NCI-H226 (cell line): ENCODE measurements around the gene CCR8.

Source experiments
- DNase-seq: peaks from one replicate; pipeline ENCODE4 v3.0.0-alpha.2; 2015

CCR8 gene, protein sequence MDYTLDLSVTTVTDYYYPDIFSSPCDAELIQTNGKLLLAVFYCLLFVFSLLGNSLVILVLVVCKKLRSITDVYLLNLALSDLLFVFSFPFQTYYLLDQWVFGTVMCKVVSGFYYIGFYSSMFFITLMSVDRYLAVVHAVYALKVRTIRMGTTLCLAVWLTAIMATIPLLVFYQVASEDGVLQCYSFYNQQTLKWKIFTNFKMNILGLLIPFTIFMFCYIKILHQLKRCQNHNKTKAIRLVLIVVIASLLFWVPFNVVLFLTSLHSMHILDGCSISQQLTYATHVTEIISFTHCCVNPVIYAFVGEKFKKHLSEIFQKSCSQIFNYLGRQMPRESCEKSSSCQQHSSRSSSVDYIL

GRCh38 chr3:39329493-39329892, at the start of gene CCR8:
Gene CCR8, plus strand, starts transcription at chr3:39329709. Its CDS starts 2,623 bp downstream, at chr3:39332332.
- DNase-seq = no peak

DNA sequence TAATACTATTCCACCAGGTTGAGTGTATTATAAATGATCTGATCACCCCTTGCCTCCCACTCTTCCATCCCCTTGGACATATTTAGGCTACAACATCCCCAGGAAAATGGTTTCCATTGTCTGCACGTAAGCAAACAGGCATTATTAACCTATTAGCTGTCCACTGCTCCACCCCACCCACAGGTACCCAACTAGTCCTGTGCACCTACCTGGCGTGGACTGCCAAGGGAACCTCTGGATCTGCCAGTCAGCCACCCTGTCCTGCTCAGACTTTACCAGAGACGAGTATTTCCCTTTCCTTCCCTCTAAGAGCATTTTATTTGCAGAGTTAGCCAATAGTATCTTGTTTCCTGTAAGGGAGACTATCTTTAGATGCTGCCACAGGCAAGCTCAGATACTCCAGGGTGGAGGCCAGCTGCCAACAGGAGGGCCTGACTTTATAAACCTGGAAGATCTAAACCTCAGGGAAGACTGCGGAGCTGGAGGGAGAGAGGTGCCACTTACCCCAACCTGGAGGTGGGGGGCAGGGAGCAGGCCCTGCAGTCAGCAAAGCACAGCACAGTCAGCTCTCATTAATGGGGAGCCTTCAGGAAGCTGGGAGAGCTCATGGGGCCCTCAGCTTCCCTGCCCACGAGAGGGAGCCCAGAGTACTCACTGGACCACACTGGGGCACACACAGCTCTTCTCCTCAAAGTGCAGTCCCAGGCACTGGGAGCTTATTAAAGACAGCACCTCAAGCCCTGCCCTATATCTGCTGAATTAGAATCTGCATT, 49.6 kb upstream of the CCR8 start, which contains the start of gene CX3CR1:
TSS of gene CX3CR1 (minus strand) at position 292 of the 773 bp plus-strand sequence. CDS start 13,527 bp downstream, outside the sequence.
- no peak for DNase-seq

- no peak for DNase-seq
Observed at GRCh38 chr3:39280571-39280970, 48.9 kb upstream of the CCR8 start.

GRCh38 chr3:39281533-39281932, 48.0 kb upstream of the CCR8 start:
- DNase-seq = no peak

- no peak for DNase-seq
Observed at GRCh38 chr3:39282057-39282456, 47.5 kb upstream of the CCR8 start.

GRCh38 chr3:39284457-39284881, 45.0 kb upstream of the CCR8 start:
- no peak for DNase-seq

- no peak for DNase-seq
Observed at GRCh38 chr3:39285332-39285731, 44.2 kb upstream of the CCR8 start.

- no peak for DNase-seq
Observed at GRCh38 chr3:39286771-39287170, 42.7 kb upstream of the CCR8 start.

DNA sequence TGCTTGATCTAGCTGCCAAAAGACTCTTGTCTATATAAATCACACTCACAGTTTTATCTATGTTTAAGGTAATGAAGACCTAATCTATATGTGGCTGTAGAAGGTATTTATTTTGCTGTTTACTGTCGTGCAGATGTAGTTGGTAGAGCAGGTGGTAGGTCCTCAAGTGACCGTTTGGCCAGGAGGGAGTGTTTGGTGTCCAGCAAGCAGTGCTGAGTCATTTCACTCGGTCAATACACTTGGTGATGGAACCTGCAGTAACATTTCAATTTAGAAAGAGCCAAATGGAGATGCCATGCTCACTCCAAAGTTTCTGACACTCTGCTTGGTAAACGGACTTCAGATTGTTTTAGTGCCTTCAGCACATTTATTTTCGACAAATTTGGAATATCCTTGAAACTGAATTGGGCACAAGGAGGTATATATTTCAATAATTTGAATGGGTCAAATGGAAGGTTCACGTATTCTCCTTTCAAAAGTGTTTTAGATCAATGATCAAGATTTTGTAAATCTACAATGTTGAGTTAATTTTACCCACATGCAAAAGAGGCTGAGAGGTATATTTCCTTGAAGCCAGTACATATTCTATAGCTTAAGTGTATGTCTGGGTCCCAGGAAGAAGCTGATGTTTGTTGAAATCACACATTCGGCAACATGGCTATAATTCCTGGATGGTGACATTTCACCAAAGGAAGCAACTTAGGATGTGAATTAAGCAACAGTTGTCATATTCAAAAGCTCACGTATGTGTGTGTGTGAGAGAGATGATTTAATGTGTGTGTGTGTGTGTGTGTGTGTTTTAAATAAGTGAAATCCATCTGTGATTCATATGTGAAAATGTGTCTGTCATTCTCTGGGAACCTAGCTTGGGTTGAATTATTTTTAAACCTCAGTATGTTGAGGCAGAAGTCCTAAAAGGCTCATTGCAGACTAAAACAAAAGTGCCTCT, 42.0 kb upstream of the CCR8 start:
- no peak for DNase-seq

DNA sequence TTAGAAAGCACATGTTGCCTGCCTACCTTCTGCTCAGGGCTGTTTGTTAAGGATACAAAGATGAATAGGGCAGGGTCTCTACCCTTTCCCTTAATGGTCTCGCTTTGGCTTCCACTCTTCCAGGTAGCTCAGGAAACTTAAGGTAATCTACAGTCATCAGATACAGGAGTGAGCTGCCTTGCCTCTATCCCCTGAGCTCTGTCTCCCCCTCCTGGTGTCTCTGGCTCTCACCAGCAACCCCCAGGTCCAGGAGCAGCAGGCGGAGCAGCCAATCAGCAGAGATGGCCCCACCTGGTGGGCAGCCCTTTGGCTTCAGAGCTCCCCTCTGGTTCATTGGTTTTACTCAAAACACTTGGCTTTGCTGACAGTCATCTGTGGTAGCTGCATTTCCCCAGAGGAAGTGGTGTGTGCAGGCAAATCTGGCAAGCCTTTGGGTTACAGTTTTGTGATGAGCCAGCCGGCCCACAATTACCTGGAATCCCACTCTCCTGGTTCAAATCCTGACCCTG, 41.2 kb upstream of the CCR8 start:
- peak; percentile 71 for DNase-seq

DNA sequence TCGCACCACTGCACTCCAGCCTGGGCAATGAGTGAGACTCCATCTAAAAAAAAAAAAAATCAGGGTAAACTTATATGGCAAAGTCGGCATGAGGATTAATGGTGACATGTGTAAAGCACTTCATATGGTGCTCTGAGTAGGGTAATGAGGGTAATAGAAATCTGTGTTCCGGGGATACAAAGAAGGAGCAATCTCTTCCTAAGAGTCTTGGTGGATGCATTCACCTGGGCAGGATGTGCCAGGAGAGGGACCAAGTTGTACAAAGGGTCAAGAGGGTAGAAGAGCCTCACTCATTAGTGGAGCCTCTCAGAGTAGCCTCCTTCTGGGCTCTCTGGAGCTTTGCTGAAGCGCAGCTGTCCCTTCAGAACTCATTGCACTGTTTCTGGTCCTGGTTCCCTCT, 40.4 kb upstream of the CCR8 start:
- DNase-seq = no peak

DNA sequence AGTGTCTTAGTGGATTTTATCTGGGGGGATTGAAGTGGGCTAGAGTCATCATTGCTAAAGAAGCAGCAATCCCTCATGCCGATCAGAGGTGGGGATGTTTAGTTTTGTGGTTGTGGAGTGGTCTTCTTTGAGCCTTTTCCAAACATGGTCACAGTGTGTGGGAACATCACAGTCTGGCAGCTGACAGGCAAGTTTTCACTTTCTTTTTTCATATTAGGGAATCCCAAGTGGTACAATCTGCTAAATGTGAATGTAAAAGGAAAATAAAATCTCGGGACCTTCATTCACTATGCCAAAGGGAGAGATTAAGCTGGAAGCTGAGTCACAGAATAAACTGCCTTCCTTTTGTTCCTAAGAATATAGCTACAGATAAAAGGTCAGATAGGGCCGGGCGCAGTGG, 39.3 kb upstream of the CCR8 start:
- no peak for DNase-seq

GRCh38 chr3:39291903-39292329, 37.6 kb upstream of the CCR8 start:
- DNase-seq = peak; percentile 20

DNA sequence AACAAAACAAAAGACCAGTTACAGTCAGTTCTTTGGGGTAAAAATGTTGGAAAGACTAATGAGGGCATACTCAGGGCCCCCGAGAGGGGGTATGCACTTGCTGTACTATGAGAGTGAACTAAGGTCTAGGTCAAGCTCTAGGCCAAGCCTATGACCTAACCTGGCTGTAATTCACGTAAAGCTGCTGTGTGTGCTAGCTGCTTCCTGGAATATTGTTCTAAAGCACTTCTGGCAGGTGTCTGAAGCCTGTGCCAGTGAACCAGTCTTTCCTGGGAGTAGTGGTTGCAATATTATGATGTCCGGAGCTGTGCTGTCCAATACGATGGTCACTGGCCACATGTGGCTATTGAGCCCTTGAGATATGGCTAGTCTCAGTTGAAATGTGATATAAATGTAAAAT, 36.5 kb upstream of the CCR8 start:
- no peak for DNase-seq

DNA sequence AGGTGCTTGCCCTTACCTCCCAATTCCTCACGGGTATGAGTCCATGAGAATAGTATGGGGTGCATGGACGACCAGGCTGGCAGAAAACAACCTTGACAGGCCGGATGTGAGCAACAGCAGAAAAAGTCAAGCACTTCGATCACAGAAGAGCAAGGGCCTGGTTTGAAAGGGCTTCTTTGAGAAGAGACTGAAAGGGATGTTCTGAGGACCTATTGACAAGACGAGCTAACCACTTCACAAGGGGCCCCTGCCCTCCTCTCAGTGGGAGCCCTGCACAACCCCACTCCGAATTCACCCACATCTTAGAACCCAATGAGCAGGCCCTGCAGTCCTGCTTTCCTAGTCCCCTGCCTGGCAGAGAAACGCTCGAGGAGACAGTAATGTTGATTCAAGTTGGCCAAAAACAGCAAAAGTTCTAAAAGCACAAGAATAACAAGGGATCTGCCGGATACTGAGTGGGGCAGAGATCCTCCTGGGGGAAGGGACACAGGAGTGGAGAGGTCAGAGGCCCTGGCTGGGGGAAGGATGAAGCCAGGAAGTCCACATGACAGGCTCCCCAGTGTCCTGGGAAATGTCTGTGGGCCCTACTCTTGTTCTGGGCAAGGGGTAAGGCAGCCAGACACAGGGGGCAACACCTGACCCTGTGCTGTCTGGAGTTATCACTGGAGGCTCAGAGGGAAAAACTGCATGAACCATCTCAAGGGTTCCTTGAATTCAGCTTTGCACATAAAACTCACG, 34.9 kb upstream of the CCR8 start:
- no peak for DNase-seq

GRCh38 chr3:39295184-39295775, 34.2 kb upstream of the CCR8 start:
- no peak for DNase-seq

DNA sequence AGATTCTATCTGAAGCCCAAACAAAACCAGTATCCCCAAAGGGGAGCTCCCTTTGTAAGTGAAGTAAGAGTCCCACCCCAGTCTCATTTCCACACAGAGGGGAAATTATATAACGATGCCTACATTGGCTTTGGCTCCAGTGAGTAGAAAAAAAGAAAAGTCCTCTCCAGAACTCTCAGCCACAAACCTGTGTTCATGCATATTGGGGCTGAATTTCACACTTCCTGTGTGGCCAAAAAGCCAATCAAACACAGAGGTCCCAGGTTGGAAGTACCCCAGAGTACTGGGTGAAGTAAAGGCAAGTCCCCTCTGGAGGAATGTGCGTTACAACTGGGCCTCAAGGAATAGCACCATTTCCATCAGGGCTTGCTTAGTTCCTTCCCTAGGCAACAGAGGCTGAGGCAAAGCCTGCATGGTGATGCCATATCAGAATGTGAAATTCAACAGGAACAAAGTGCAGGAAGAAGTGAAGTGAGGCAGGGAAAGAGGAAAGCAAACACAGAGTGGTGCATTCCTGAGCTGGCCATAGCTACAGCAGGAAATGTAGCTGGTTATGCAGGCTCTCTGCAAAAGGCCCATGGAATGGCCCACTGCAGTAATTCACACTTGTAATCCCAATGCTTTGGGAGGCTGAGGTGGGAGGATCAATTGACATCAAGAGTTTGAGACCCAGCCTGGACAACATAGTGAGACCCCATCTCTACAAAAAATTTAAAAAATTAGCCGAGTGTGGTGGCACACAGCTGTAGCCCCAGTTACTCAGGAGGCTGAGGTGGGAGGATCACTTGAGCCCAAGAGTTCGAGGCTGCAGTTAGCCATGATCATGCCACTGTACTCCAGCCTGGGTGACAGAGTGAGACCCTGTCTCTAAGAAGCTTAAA, 33.1 kb upstream of the CCR8 start:
- no peak for DNase-seq

GRCh38 chr3:39299279-39299678, 30.2 kb upstream of the CCR8 start:
- DNase-seq = no peak

- no peak for DNase-seq
Observed at GRCh38 chr3:39302178-39302577, 27.3 kb upstream of the CCR8 start.

- DNase-seq = no peak
Observed at GRCh38 chr3:39313289-39313688, 16.2 kb upstream of the CCR8 start.

GRCh38 chr3:39315420-39315819, 14.1 kb upstream of the CCR8 start:
- DNase-seq = no peak
